ENCODE data around the gene HNRNPD.
"Not testable (repeated sequence)": the region's sequence is repeated elsewhere in the genome, so short reads cannot be mapped to it uniquely, and the experiment has no call there.

HNRNPD gene

GRCh38 chr4:82372517-82373485 is 990 bp downstream of the HNRNPD start:
- DNase-seq (ENCODE audit: low read depth, low spot score): peak; percentile 9

DNA sequence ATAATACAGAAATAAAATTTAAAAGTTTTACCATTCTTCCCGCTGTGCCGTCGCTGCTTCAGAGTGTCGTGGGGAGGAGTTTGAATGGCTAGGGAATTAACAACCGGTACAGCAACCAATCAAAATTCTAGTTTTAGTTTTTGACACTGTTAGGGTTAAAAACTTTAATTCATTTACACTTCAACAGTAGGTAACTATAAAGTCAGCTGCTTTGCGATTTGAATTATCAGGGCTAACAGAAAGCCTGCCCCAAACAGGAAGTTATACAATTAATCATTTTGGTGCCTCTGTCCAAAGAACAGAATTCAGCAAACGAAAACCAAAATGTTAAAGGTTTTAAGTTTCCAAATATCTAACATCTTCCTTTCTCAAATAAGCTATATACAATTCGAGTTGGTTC is 2.3 kb downstream of the HNRNPD start:
- no peak for DNase-seq (ENCODE audit: low read depth, low spot score)

DNA sequence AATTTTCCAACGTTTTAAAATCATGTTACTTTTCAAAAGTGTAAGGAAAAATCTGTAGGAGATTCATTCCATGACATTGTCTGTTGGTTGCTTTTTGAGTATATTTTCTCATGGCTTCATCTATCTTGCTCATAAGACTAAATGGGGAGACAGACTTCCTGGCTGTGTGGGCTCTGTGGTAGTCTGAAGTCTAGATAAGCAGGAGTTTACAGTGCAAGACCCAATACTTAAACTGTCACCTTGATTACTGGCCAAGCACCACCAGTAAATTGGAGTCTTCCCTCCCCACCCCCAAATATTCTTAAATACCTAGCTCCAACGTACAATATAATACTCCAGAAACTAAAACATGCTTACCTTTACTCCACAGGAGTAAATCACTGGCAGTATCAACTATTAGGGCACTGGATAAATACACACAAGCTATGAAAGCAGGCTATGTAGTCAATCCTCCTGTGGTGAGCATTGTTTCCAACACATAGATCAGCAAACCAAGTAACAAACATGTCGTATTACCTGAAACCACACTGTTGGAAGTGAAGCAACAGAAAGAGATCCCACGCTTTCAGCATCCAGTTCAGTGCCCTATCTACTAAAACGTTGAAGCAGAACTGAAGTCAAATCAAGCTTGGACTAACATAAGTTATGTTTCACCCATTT is 6.2 kb downstream of the HNRNPD start:
- DNase-seq (ENCODE audit: low read depth, low spot score): no peak

DNA sequence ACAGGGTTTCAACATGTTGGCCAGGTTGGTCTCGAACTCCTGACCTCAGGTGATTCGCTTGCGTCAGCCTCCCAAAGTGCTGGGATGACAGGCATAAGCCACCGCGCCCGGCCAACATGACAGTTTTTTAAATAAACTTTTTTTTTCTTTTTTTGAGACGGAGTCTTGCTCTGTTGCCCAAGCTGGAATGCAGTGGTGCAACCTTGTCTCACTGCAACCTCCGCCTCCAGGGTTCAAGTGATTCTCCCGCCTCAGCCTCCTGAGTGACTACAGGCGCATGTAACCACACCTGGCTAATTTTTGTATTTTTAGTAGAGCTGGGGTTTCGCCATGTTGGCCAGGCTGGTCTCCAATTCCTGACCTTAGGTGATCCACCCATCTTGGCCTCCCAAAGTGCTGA is 7.4 kb downstream of the HNRNPD start:
- DNase-seq (ENCODE audit: low read depth, low spot score): not testable (repeated sequence)

- no peak for DNase-seq (ENCODE audit: low read depth, low spot score)
Measured at GRCh38 chr4:82363896-82364487, 9.8 kb downstream of the HNRNPD start.

- DNase-seq (ENCODE audit: low read depth, low spot score): no peak
Measured at GRCh38 chr4:82362565-82362964, 11.2 kb downstream of the HNRNPD start.

GRCh38 chr4:82360298-82361177 is 13.3 kb downstream of the HNRNPD start:
- no peak for DNase-seq (ENCODE audit: low read depth, low spot score)

DNA sequence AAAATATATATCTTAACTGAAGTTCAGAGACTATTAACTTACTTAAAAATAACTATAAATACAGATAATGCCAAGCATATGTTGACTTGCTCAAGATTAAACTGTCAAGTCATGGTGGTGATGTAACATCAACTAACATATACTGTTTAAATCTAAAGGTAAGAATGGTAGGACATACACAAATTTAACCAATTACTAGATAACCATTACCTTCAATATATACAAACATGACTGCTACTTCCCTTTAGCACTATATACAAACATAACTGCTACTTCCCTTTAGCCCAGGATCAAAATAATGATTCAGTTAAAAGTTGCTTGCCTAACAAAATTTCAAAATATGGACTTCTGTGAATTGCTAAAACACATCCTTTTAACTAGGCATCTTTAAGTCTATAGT is 14.9 kb downstream of the HNRNPD start:
- no peak for DNase-seq (ENCODE audit: low read depth, low spot score)

GRCh38 chr4:82357640-82358039 is 16.2 kb downstream of the HNRNPD start:
- no peak for DNase-seq (ENCODE audit: low read depth, low spot score)

DNA sequence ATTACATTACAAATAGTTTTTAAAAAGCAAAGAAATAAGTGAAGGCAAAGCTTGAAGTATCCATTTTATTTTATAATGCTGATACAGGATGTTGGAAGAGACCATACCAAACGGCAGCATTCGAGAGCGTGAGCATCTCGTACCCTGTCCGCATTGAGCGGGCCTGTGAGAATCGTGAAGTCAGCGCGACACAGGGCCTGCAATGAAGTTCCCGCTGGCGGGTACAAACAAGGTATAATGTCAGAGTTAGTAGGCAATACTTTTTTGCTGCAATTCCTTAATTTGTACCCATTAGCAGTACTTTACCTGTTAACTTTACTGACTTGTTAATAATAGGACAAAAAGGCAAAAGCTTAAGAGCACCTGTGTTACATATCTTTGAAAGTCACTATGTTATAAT is 19.0 kb downstream of the HNRNPD start:
- DNase-seq (ENCODE audit: low read depth, low spot score): no peak

GRCh38 chr4:82352825-82353366 is 20.9 kb downstream of the HNRNPD start:
- no peak for DNase-seq (ENCODE audit: low read depth, low spot score)

GRCh38 chr4:82352118-82352824 is 21.5 kb downstream of the HNRNPD start:
- no peak for DNase-seq (ENCODE audit: low read depth, low spot score)

GRCh38 chr4:82346126-82346525 is 27.7 kb downstream of the HNRNPD start:
- no peak for DNase-seq (ENCODE audit: low read depth, low spot score)

DNA sequence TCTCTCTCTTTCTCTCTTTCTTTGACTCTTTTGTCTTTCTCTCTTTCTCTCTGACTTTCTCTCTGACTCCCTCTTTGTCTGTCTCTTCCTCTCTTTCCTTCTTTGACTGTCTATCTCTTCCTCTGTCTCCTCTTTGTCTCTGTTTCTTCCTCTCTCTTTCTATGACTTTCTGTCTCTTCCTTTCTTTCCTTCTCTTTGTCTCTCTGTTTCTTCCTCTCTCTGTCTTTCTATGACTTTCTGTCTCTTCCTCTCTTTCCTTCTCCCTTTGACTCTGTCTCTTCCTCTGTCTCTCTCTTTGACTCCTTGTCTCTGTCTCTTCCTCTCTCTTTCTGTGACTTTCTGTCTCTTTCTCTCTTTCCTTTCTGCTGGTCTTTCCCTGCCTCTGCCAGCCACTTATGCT is 38.7 kb downstream of the HNRNPD start:
- no peak for DNase-seq (ENCODE audit: low read depth, low spot score)

- not testable (repeated sequence) for DNase-seq (ENCODE audit: low read depth, low spot score)
Measured at GRCh38 chr4:82333641-82334040, 40.1 kb downstream of the HNRNPD start.

GRCh38 chr4:82331814-82332213 is 42.0 kb downstream of the HNRNPD start:
- no peak for DNase-seq (ENCODE audit: low read depth, low spot score)

DNA sequence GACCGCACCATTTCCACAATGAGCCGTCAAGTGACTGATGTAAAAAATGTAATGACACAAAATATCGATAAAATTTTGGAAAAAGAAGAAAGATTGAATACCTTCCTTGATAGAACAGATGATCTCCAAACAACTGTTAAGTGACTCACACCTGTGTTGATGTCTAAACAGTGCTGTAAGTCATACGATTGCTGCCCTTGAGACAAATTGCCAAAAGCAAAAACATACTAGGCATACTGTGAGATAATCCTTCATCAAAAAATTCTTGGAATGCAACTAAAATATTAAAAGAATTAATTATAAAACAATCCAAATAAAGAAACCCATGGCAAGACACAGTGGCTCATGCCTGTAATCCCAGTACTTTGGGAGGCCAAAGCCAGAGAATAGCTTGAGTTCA is 53.4 kb downstream of the HNRNPD start:
- DNase-seq (ENCODE audit: low read depth, low spot score): no peak

GRCh38 chr4:82303063-82303462 is 70.7 kb downstream of the HNRNPD start:
- not testable (repeated sequence) for DNase-seq (ENCODE audit: low read depth, low spot score)
